ENCODE measurements around the gene UVRAG. TPM values are rescaled to one million over a fixed set of nuclear protein-coding genes. Genes with fewer than 3 reads are reported as not detected.
A peak's percentile ranks its signal among the peaks of the same experiment; 100 is the strongest.

The UVRAG gene
- total and polyA plus RNA-seq, 2 of the 13 experiments (the other 11 are each of a cell fraction or from before 2014, with no cell fraction given) = 9.7 to 17.3 TPM

DNA sequence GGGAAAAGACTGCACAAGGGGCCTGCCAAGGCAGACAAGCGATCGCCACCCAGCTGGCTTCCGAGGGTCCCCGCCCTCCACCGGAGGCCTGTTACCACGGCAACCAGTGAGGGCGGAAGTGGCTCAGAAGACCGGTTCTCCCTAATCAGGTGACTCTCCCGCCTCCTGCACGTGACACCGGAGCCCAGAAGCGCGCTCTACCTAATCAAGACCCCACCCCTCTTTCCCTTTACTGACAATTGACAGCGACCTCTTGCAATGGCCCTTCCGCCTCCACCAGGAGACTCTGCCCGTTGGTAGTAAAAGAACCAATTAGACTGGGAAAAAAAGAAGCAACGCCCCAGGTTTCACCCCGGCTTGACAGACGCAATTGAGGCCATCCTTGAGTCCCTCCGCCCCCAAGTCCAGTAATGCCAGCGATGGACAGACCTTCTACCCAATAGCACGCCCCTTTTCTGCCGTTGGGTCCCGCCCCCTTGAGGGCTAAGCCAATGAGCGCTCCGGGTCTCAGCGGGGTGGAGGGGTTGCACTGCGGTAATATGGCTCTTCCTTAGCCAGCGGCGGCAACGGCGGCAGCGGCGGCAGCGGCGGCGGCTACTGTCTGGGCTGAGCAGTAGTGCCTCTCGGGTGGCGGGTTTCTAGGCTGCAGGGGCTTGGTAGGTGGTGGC lies at the start of gene UVRAG (continued):
- TF ChIP-seq, protein P1, sequence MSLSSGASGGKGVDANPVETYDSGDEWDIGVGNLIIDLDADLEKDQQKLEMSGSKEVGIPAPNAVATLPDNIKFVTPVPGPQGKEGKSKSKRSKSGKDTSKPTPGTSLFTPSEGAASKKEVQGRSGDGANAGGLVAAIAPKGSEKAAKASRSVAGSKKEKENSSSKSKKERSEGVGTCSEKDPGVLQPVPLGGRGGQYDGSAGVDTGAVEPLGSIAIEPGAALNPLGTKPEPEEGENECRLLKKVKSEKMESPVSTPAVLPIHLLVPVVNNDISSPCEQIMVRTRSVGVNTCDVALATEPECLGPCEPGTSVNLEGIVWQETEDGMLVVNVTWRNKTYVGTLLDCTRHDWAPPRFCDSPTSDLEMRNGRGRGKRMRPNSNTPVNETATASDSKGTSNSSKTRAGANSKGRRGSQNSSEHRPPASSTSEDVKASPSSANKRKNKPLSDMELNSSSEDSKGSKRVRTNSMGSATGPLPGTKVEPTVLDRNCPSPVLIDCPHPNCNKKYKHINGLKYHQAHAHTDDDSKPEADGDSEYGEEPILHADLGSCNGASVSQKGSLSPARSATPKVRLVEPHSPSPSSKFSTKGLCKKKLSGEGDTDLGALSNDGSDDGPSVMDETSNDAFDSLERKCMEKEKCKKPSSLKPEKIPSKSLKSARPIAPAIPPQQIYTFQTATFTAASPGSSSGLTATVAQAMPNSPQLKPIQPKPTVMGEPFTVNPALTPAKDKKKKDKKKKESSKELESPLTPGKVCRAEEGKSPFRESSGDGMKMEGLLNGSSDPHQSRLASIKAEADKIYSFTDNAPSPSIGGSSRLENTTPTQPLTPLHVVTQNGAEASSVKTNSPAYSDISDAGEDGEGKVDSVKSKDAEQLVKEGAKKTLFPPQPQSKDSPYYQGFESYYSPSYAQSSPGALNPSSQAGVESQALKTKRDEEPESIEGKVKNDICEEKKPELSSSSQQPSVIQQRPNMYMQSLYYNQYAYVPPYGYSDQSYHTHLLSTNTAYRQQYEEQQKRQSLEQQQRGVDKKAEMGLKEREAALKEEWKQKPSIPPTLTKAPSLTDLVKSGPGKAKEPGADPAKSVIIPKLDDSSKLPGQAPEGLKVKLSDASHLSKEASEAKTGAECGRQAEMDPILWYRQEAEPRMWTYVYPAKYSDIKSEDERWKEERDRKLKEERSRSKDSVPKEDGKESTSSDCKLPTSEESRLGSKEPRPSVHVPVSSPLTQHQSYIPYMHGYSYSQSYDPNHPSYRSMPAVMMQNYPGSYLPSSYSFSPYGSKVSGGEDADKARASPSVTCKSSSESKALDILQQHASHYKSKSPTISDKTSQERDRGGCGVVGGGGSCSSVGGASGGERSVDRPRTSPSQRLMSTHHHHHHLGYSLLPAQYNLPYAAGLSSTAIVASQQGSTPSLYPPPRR (CRISPR knock-in tag; IDR thresholded peaks at IDR 0.05; ENCODE audit: borderline replicate concordance) = no peak
- TF ChIP-seq LCORL (IDR thresholded peaks at IDR 0.05) (no peak), LCORL (CRISPR knock-in tag; IDR thresholded peaks at IDR 0.05) (no peak), TBX2 (CRISPR knock-in tag; IDR thresholded peaks at IDR 0.05; ENCODE audit: borderline replicate concordance) (peak; percentile 73; the same call in 1 of the 2 replicates), TRIM24 (CRISPR knock-in tag; IDR thresholded peaks at IDR 0.05) (no peak), ZNF773 (CRISPR knock-in tag; IDR thresholded peaks at IDR 0.05; ENCODE audit: borderline replicate concordance) (no peak), TMF1 (CRISPR knock-in tag; IDR thresholded peaks at IDR 0.05; ENCODE audit: low read depth) (no peak), ZNF230 (CRISPR knock-in tag; IDR thresholded peaks at IDR 0.05) (no peak), HOXD1 (CRISPR knock-in tag; IDR thresholded peaks at IDR 0.05) (no peak), SIX4 (CRISPR knock-in tag; IDR thresholded peaks at IDR 0.05) (no peak), KLF12 (CRISPR knock-in tag; IDR thresholded peaks at IDR 0.05; ENCODE audit: borderline replicate concordance) (no peak), ZNF792 (CRISPR knock-in tag; IDR thresholded peaks at IDR 0.05) (peak; percentile 47; the same call in 1 of the 2 replicates), MTF1 (CRISPR knock-in tag; IDR thresholded peaks at IDR 0.05) (no peak)
- TF ChIP-seq, protein P2, sequence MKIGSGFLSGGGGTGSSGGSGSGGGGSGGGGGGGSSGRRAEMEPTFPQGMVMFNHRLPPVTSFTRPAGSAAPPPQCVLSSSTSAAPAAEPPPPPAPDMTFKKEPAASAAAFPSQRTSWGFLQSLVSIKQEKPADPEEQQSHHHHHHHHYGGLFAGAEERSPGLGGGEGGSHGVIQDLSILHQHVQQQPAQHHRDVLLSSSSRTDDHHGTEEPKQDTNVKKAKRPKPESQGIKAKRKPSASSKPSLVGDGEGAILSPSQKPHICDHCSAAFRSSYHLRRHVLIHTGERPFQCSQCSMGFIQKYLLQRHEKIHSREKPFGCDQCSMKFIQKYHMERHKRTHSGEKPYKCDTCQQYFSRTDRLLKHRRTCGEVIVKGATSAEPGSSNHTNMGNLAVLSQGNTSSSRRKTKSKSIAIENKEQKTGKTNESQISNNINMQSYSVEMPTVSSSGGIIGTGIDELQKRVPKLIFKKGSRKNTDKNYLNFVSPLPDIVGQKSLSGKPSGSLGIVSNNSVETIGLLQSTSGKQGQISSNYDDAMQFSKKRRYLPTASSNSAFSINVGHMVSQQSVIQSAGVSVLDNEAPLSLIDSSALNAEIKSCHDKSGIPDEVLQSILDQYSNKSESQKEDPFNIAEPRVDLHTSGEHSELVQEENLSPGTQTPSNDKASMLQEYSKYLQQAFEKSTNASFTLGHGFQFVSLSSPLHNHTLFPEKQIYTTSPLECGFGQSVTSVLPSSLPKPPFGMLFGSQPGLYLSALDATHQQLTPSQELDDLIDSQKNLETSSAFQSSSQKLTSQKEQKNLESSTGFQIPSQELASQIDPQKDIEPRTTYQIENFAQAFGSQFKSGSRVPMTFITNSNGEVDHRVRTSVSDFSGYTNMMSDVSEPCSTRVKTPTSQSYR (CRISPR knock-in tag; IDR thresholded peaks at IDR 0.05; ENCODE audit: borderline replicate concordance) = no peak
- TF ChIP-seq, protein P3, sequence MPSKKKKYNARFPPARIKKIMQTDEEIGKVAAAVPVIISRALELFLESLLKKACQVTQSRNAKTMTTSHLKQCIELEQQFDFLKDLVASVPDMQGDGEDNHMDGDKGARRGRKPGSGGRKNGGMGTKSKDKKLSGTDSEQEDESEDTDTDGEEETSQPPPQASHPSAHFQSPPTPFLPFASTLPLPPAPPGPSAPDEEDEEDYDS (CRISPR knock-in tag; IDR thresholded peaks at IDR 0.05) = peak; percentile 94
- TF ChIP-seq, protein P4, sequence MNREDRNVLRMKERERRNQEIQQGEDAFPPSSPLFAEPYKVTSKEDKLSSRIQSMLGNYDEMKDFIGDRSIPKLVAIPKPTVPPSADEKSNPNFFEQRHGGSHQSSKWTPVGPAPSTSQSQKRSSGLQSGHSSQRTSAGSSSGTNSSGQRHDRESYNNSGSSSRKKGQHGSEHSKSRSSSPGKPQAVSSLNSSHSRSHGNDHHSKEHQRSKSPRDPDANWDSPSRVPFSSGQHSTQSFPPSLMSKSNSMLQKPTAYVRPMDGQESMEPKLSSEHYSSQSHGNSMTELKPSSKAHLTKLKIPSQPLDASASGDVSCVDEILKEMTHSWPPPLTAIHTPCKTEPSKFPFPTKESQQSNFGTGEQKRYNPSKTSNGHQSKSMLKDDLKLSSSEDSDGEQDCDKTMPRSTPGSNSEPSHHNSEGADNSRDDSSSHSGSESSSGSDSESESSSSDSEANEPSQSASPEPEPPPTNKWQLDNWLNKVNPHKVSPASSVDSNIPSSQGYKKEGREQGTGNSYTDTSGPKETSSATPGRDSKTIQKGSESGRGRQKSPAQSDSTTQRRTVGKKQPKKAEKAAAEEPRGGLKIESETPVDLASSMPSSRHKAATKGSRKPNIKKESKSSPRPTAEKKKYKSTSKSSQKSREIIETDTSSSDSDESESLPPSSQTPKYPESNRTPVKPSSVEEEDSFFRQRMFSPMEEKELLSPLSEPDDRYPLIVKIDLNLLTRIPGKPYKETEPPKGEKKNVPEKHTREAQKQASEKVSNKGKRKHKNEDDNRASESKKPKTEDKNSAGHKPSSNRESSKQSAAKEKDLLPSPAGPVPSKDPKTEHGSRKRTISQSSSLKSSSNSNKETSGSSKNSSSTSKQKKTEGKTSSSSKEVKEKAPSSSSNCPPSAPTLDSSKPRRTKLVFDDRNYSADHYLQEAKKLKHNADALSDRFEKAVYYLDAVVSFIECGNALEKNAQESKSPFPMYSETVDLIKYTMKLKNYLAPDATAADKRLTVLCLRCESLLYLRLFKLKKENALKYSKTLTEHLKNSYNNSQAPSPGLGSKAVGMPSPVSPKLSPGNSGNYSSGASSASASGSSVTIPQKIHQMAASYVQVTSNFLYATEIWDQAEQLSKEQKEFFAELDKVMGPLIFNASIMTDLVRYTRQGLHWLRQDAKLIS (CRISPR knock-in tag; IDR thresholded peaks at IDR 0.05) = no peak
- TF ChIP-seq, protein P5, sequence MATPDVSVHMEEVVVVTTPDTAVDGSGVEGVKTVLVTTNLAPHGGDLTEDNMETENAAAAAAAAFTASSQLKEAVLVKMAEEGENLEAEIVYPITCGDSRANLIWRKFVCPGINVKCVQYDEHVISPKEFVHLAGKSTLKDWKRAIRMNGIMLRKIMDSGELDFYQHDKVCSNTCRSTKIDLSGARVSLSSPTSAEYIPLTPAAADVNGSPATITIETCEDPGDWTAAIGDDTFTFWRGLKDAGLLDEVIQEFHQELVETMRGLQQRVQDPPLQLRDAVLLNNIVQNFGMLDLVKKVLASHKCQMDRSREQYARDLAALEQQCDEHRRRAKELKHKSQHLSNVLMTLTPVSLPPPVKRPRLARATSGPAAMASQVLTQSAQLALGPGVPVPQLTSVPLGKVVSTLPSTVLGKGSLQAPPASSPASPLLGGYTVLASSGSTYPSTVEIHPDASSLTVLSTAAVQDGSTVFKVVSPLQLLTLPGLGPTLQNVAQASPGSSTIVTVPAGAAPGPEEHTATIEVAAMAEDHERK (CRISPR knock-in tag; IDR thresholded peaks at IDR 0.05; ENCODE audit: low read depth) = no peak

All from HepG2 (cell line).